Mesothelial cell of epicardium (in vitro differentiated cells): ENCODE measurements around the gene DRGX. TPM values are rescaled to one million over a fixed set of nuclear protein-coding genes. Genes with fewer than 3 reads are reported as not detected.

Experiments used
- DNase-seq, 2 experiments: peaks; one replicate each; pipeline ENCODE4 v3.0.0; 2021; ENCODE audit warnings: low spot score in 2 of 2; ENCODE audit not compliant: unreplicated experiment in 2 of 2
- H3K27ac Mint-ChIP-seq: 2 replicates; pipeline ENCODE4 v1.8.0; 2021; ENCODE audit warnings: mixed read lengths
- H3K27me3 Mint-ChIP-seq: 2 replicates; pipeline ENCODE4 v1.8.0; 2021; ENCODE audit warnings: low read depth, mixed read lengths
- H3K36me3 Mint-ChIP-seq: 2 replicates; pipeline ENCODE4 v1.8.0; 2021; ENCODE audit warnings: mixed read lengths
- H3K4me1 Mint-ChIP-seq: 2 replicates; pipeline ENCODE4 v1.8.0; 2021; ENCODE audit warnings: mixed read lengths
- H3K4me3 Mint-ChIP-seq: 2 replicates; pipeline ENCODE4 v1.8.0; 2021; ENCODE audit warnings: mild to moderate bottlenecking, moderate library complexity, mixed read lengths
- H3K9me3 Mint-ChIP-seq: 2 replicates; pipeline ENCODE4 v1.8.0; 2021; ENCODE audit warnings: mixed read lengths
- total RNA-seq: library from RNA; stranded (reverse); gene quantifications from 3 replicates; pipeline ENCODE4 v1.2.1, GENCODE V29; 2021
- TF ChIP-seq, protein P1 (sequence below): fragments of 200-600 bp; sonication (generic); IDR thresholded peaks from one replicate; pipeline ENCODE4 v1.5.0; 2021; ENCODE audit warnings: antibody characterized with exemption; ENCODE audit not compliant: unreplicated experiment

Gene DRGX
- total RNA-seq, 1 donor from 2014 or later: not detected

DNA sequence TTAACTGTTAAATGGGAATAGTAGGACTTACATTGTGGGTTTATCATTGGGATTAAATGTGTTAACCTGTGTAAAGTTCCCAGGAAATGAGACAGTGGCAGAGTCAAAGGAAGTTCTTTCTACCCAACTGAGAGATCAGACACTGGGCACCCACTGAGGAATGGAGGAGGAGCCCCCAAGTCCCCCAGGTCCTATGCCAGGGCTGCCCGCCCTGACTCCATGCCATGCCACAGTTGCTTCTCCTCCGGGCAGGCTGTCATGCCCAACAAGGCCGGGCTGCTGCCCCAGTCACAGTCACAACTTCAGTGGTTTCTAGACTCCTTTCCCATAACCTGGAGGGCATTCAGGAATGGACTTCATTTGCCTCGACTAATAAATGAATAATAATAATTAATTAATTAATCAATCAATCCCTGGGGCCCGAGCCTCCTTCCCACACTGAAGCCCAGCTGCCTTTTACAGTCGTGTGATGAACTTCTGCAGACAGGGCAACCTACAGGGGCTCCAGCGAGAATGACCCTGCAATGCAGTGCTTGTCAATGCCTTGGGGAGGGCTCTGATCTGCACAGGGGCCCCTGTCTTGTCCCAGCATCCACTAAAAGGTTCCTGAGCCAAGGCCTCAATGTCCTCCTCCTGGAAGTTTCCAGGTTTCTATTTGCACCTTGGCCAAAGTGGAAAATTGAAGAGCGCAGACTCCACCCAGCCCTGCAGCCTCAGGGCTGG is 32.4 kb downstream of the DRGX start:
- no peaks in the 10 kb centered on the region for H3K36me3 Mint-ChIP-seq
- DNase-seq: no peak
- peaks cover 35% of the 10 kb centered on the region for H3K27me3 Mint-ChIP-seq
- no peak overlapping the region for H3K27ac Mint-ChIP-seq
- H3K4me3 Mint-ChIP-seq: no peak overlapping the region
- TF ChIP-seq, protein P1, sequence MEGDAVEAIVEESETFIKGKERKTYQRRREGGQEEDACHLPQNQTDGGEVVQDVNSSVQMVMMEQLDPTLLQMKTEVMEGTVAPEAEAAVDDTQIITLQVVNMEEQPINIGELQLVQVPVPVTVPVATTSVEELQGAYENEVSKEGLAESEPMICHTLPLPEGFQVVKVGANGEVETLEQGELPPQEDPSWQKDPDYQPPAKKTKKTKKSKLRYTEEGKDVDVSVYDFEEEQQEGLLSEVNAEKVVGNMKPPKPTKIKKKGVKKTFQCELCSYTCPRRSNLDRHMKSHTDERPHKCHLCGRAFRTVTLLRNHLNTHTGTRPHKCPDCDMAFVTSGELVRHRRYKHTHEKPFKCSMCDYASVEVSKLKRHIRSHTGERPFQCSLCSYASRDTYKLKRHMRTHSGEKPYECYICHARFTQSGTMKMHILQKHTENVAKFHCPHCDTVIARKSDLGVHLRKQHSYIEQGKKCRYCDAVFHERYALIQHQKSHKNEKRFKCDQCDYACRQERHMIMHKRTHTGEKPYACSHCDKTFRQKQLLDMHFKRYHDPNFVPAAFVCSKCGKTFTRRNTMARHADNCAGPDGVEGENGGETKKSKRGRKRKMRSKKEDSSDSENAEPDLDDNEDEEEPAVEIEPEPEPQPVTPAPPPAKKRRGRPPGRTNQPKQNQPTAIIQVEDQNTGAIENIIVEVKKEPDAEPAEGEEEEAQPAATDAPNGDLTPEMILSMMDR: no peak
- H3K4me1 Mint-ChIP-seq: no peaks in the 10 kb centered on the region
- H3K9me3 Mint-ChIP-seq: no peaks in the 10 kb centered on the region

DNA sequence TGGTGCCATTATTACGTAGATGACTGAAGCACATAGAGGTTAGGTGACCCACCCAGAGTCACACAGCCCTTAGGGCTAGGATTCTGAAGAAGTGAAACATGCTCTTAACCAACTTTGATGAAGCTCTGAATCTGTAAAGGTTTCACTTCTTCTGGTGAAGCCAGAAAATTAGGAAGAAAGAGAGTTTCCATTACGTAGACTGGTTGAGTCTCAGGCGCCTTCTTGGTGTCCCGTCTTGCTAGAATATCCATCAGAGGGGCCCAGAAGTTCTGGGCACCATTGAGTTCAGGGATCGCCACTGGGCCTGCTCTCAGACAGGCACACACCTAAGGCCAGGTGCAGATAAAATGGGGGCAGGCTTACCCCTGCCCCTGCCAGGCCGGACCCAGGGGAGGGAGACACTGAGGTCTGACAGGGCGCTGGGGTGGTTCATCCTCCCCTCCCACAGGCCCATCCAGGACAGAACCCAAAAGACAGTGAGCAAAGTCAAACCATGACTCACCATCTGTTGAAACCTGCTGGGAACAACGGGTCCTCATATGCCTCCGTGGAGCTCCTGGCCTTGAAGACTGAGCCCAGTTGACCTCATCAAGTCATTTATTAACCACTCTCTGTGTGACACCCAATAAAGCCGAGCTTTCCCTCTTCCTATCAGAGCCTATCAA is 33.2 kb downstream of the DRGX start:
- no peak overlapping the region for H3K4me3 Mint-ChIP-seq
- no peaks in the 10 kb centered on the region for H3K36me3 Mint-ChIP-seq
- H3K9me3 Mint-ChIP-seq: peaks cover 3% of the 10 kb centered on the region
- H3K27ac Mint-ChIP-seq: no peak overlapping the region
- TF ChIP-seq, protein P1: no peak
- H3K4me1 Mint-ChIP-seq: no peaks in the 10 kb centered on the region
- peaks cover 30% of the 10 kb centered on the region for H3K27me3 Mint-ChIP-seq
- no peak for DNase-seq

DNA sequence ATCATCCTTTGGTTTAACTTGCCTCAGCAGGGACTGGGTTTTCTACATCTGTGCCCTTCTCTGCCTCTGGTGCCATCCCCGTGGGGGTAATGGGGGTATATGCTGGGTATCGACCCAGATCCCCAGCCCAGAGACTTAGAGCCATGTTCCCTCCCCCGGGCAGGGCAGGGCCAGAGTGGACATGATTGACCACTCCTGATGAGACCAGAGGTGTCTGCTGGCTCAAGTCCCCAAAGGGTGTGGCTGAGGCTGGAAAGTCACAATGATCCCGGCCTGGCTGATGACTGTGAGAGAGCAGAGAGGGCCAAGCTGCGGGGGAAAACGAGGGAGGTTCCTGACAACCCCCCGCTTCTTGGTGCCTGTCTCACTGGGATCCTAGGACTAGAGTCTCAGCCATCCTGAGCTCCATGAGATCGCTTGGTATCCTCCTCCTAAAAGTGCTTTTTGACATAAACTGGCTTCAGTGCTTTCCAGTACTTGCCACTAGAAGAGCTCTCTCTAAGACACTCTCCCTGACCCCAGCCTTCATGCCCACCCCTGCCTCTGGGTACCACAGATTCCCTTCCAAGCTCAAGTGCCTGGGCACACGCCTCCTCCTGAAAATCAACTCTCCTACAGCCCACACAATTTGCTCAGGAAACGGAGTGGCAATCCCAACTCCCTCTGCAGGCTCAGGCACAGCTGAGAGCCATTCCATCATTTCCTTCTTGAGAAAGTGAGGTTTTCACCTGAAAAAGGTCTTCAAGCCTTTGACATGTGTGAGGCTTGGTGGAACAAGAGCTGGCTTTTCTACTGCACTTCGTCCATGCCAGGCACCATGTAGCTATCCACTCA is 33.9 kb downstream of the DRGX start:
- no peak for DNase-seq
- TF ChIP-seq, protein P1: no peak
- no peaks in the 10 kb centered on the region for H3K4me1 Mint-ChIP-seq
- peaks cover 6% of the 10 kb centered on the region for H3K9me3 Mint-ChIP-seq
- H3K36me3 Mint-ChIP-seq: no peaks in the 10 kb centered on the region
- H3K27me3 Mint-ChIP-seq: peaks cover 28% of the 10 kb centered on the region
- no peak overlapping the region for H3K4me3 Mint-ChIP-seq
- no peak overlapping the region for H3K27ac Mint-ChIP-seq

DNA sequence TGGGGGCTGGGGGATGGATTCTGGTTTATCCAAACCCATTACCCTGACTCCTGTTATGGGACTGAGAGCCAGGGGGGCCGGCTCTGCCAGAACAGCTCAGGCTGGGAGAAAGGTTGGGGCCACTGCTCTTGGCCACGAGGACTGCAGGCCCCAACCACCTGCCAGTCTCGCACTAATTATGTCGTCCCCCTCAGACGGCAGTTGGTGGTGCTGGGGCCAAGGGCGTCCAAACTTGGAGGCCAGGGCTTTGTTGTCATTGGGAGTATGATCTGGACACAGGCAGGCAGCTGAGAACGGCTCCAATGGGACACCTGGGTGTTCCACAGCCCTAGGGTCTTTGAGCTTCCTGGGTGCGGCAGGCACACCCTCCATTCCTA is 34.7 kb downstream of the DRGX start:
- no peaks in the 10 kb centered on the region for H3K36me3 Mint-ChIP-seq
- no peak for DNase-seq
- H3K4me1 Mint-ChIP-seq: no peaks in the 10 kb centered on the region

More for the DNA sequence above, 34.7 kb downstream of the DRGX start:
- H3K9me3 Mint-ChIP-seq: peaks cover 6% of the 10 kb centered on the region
- peaks cover 30% of the 10 kb centered on the region for H3K27me3 Mint-ChIP-seq
- no peak overlapping the region for H3K4me3 Mint-ChIP-seq
- no peak overlapping the region for H3K27ac Mint-ChIP-seq
- TF ChIP-seq, protein P1: no peak
